Gastrocnemius medialis (tissue), 4 donors: Measurements from ENCODE around the gene UBE3A. TPM values are rescaled to one million over a fixed set of nuclear protein-coding genes. Genes with fewer than 3 reads are reported as not detected.

Experiments
- ATAC-seq, 2 donors: fragments of 150-250 bp; one replicate each; pipeline ENCODE4 v1.9.1; 2016
- DNase-seq, 2 donors: peaks; one replicate each; pipeline ENCODE4 v3.0.0-alpha.2; 2019
- H3K27ac ChIP-seq, 4 donors: fragments of 200-600 bp; sonication (generic); 1 replicate in 1 of 4; 2 replicates in 3 of 4; pipeline ENCODE4 v1.5.1; 2016 to 2018; ENCODE audit warnings: mild to moderate bottlenecking in 2 of 4, moderate library complexity in 1 of 4
- H3K27me3 ChIP-seq, 3 donors: fragments of 200-600 bp; sonication (generic) in 2 of 3; 1 replicate in 1 of 3; 2 replicates in 2 of 3; pipeline versions ENCODE4 v1.5.1 to v1.6.0; 2016 to 2019; ENCODE audit warnings: mild to moderate bottlenecking in 1 of 3, moderate library complexity in 1 of 3
- H3K36me3 ChIP-seq, 2 donors: fragments of 200-600 bp; sonication (generic) in 1 of 2; one replicate each; pipeline ENCODE4 v1.5.1; 2017 to 2018
- H3K4me1 ChIP-seq, 2 donors: fragments of 200-600 bp; sonication (generic) in 1 of 2; one replicate each; pipeline ENCODE4 v1.5.1; 2016 to 2017; ENCODE audit warnings: mild to moderate bottlenecking in 2 of 2
- H3K4me3 ChIP-seq, 4 donors: fragments of 200-600 bp; sonication (generic) in 3 of 4; 1 replicate in 1 of 4; 2 replicates in 3 of 4; pipeline ENCODE4 v1.5.1; 2016 to 2019; ENCODE audit warnings: mild to moderate bottlenecking in 2 of 4
- H3K9me3 ChIP-seq, 3 donors: fragments of 200-600 bp; sonication (generic) in 2 of 3; 1 replicate in 1 of 3; 2 replicates in 2 of 3; pipeline ENCODE4 v1.5.1; 2016 to 2019
- CTCF ChIP-seq, 5 experiments: fragments of 450-650 bp in 3 of 5; fragments of 200-600 bp in 2 of 5; sonication (generic) in 2 of 5; IDR thresholded peaks in 4 of 5; conservative IDR thresholded peaks in 1 of 5; 1 replicate in 4 of 5; 2 replicates in 1 of 5; pipeline ENCODE4 v1.5.1; 2016 to 2019; ENCODE audit warnings: antibody characterized with exemption in 5 of 5, mild to moderate bottlenecking in 3 of 5, moderate library complexity in 3 of 5
- POLR2A ChIP-seq, 2 donors: fragments of 450-650 bp; IDR thresholded peaks; one replicate each; pipeline ENCODE4 v1.6.1; 2017; ENCODE audit warnings: antibody characterized with exemption in 2 of 2, mild to moderate bottlenecking in 2 of 2, moderate library complexity in 2 of 2
- in situ Hi-C, 4 donors: fragments of 200-750 bp; cut with MboI; loops; one replicate each; pipeline versions ENCODE4 v1.15.0 to v1.8.0; 2017; ENCODE audit warnings: low sequenced_read_pairs in 4 of 4
- intact Hi-C: fragments of 100-400 bp; cut with DNase I; formaldehyde crosslinking; loops from one replicate; pipeline ENCODE4 v1.15.1; 2023; ENCODE audit warnings: low total_unique reads
- total RNA-seq, 4 donors: library from RNA; depleted of rRNA; stranded (reverse); fragments of >200 nt; gene quantifications; one replicate each; pipeline versions ENCODE4 v1.1.0 to v1.2.3, GENCODE V29; 2016

UBE3A gene
- total RNA-seq, 4 donors from 2014 or later, result 107 to 154 (median 130) TPM

GRCh38 chr15:25391971-25392721 lies 46.7 kb downstream of the UBE3A start:
- Histone ChIP-seq H3K4me1 (peaks cover 26 to 52% of the 10 kb centered on the region in 2 donors), H3K27ac (peak overlapping the region; percentile 54 to 79 (median 76)), H3K4me3 (no peak overlapping the region), H3K9me3 (no peaks in the 10 kb centered on the region), H3K36me3 (no peaks in the 10 kb centered on the region), H3K27me3 (no peaks in the 10 kb centered on the region)
- in situ Hi-C loops, result no loop called here
- DNase-seq (no peak), ATAC-seq (peak; percentile 51 to 71)
- intact Hi-C loops, result no loop called here
- no peak for TF ChIP-seq CTCF (IDR thresholded peaks at IDR 0.05 in 4 of 5, conservative IDR thresholded peaks at IDR 0.05 in 1 of 5)
- no peak for TF ChIP-seq POLR2A (IDR thresholded peaks at IDR 0.05)

- intact Hi-C loops, result loop anchor here (2.0 kb wide), 1 partner anchor 39 kb away; no protein-coding TSS in a partner anchor
- H3K9me3 ChIP-seq, result no peaks in the 10 kb centered on the region
These were observed 52.8 kb downstream of the UBE3A start for GRCh38 chr15:25385986-25386385.

GRCh38 chr15:25381579-25381978 lies 57.2 kb downstream of the UBE3A start:
- H3K4me3 ChIP-seq, result no peak overlapping the region
- in situ Hi-C loops, result no loop called here
- no peaks in the 10 kb centered on the region for H3K27me3 ChIP-seq
- no peak for TF ChIP-seq CTCF (IDR thresholded peaks at IDR 0.05 in 4 of 5, conservative IDR thresholded peaks at IDR 0.05 in 1 of 5)
- TF ChIP-seq POLR2A (IDR thresholded peaks at IDR 0.05), result no peak
- intact Hi-C loops, result no loop called here
- DNase-seq (no peak), ATAC-seq (peak in 1 of 2 donors; percentile 30)
- H3K4me1 ChIP-seq, result peaks cover 0 to 14% of the 10 kb centered on the region in 2 donors
- peaks cover 0 to 7% of the 10 kb centered on the region in 2 donors for H3K36me3 ChIP-seq
- H3K27ac ChIP-seq, result no peak overlapping the region
- H3K9me3 ChIP-seq, result no peaks in the 10 kb centered on the region

More at GRCh38 chr15:25385986-25386385, 52.8 kb downstream of the UBE3A start:
- peak overlapping the region in 3 of 4 donors; percentile 13 to 20 (median 15) for H3K27ac ChIP-seq
- DNase-seq, result no peak
- no peaks in the 10 kb centered on the region for H3K27me3 ChIP-seq
- H3K4me1 ChIP-seq, result peaks cover 2 to 3% of the 10 kb centered on the region in 2 donors
- TF ChIP-seq CTCF (IDR thresholded peaks at IDR 0.05 in 4 of 5, conservative IDR thresholded peaks at IDR 0.05 in 1 of 5) (no peak), POLR2A (IDR thresholded peaks at IDR 0.05) (no peak)
- H3K36me3 ChIP-seq, result no peaks in the 10 kb centered on the region
- H3K4me3 ChIP-seq, result no peak overlapping the region
- in situ Hi-C loops, result no loop called here
- ATAC-seq, result no peak

- intact Hi-C loops, result no loop called here
- Histone ChIP-seq H3K4me3 (no peak overlapping the region), H3K27me3 (no peaks in the 10 kb centered on the region), H3K4me1 (peaks cover 4 to 19% of the 10 kb centered on the region in 2 donors), H3K9me3 (no peaks in the 10 kb centered on the region), H3K27ac (no peak overlapping the region), H3K36me3 (peaks cover 0 to 26% of the 10 kb centered on the region in 2 donors)
- no peak for TF ChIP-seq POLR2A (IDR thresholded peaks at IDR 0.05)
- TF ChIP-seq CTCF (IDR thresholded peaks at IDR 0.05 in 4 of 5, conservative IDR thresholded peaks at IDR 0.05 in 1 of 5), result no peak
- in situ Hi-C loops, result no loop called here
- DNase-seq (no peak), ATAC-seq (no peak)
These were observed 60.3 kb downstream of the UBE3A start for GRCh38 chr15:25378501-25378901.
